GM10266 (cell line): ENCODE measurements around the gene TAF4.
"Not testable (repeated sequence)": the region's sequence is repeated elsewhere in the genome, so short reads cannot be mapped to it uniquely, and the experiment has no call there.

Experiments
- DNase-seq: peaks from one replicate; pipeline ENCODE4 v3.0.0; 2012; ENCODE audit errors: extremely low spot score
- TF ChIP-seq, protein P1 (sequence below): IDR thresholded peaks from 2 replicates; pipeline ENCODE4 v1.5.1; 2012; ENCODE audit warnings: mild to moderate bottlenecking, low read depth; ENCODE audit not compliant: control insufficient read depth, insufficient read depth; ENCODE audit errors: missing control alignments

Gene TAF4

GRCh38 chr20:62088258-62089127 lies 22.8 kb upstream of the TAF4 start:
- TF ChIP-seq, protein P1, sequence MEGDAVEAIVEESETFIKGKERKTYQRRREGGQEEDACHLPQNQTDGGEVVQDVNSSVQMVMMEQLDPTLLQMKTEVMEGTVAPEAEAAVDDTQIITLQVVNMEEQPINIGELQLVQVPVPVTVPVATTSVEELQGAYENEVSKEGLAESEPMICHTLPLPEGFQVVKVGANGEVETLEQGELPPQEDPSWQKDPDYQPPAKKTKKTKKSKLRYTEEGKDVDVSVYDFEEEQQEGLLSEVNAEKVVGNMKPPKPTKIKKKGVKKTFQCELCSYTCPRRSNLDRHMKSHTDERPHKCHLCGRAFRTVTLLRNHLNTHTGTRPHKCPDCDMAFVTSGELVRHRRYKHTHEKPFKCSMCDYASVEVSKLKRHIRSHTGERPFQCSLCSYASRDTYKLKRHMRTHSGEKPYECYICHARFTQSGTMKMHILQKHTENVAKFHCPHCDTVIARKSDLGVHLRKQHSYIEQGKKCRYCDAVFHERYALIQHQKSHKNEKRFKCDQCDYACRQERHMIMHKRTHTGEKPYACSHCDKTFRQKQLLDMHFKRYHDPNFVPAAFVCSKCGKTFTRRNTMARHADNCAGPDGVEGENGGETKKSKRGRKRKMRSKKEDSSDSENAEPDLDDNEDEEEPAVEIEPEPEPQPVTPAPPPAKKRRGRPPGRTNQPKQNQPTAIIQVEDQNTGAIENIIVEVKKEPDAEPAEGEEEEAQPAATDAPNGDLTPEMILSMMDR: no peak
- DNase-seq: no peak

DNA sequence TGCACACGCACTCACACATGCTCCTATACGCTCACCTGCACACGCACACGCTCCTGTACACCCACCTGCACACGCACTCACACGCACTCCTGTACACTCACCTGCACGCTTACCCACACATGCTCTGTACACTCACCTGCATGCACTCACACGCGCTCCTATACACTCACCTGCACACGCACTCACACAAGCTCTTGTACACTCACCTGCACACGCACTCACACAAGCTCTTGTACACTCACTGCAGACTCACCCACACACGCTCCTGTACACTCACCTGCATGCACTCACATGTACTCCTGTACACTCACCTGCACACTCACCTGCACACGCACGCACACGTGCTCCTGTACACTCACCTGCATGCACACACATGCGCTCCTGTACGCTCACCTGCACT lies 22.0 kb upstream of the TAF4 start:
- TF ChIP-seq, protein P1: no peak
- no peak for DNase-seq

DNA sequence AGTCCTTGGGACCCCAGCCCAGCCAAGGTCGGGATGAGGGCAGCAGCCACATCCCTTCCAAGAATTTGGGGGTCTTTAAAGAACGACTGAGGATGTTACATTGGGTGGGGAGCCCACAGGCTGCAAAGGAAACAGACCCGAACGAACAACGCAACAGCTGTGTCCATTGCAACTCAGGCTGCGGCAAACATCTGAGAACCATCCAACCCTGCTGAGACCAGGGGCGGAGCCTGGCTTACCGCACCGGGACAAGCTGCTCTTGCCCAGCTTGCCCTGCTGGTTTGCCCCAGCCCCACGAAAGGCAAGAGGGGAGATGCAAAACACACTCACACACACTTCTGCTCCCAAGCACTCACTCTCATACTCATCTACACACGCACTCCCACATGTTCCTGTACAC lies 21.5 kb upstream of the TAF4 start:
- TF ChIP-seq, protein P1: no peak
- no peak for DNase-seq

DNA sequence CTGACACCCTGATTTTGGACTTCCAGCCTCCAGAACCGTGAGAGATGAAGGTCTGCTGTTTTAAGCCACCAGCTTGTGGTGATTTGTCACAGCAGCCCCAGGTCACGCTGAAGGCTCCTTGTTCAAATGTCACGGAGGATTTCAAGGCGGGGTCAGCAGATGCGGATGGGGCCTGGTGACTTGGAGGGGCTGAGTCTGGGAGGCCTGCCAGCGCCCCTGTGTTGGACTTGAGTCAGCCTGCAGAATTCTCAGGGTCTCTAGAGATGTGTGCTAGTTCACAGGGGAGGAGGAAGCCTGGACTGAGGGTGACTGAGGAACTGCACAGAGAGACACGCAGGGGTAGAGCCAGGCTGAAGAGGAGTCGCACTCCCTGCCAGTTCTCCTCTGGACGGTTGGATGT lies 19.5 kb upstream of the TAF4 start:
- TF ChIP-seq, protein P1: no peak
- DNase-seq: no peak

DNA sequence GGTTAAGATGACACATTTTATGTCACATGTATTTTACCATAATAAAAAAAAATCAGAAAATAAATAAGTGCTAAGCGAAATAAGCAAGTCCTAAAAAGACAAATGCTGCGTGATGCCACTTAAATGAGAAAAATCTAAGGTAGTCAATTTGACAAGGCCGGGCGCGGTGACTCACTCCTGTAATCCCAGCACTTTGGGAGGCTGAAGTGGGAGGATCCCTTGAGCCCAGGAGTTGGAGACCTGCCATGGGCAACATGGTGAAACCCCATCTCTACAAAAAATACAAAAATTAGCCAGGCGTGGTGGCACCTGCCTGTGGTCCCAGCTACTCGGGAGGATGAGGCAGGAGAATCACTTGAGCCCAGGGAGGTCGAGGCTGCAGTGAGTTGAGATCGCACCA lies 18.5 kb upstream of the TAF4 start:
- DNase-seq: not testable (repeated sequence)

- TF ChIP-seq, protein P1: no peak
- DNase-seq: no peak
Measured at GRCh38 chr20:62083312-62083711, 17.6 kb upstream of the TAF4 start.

GRCh38 chr20:62080249-62080990 lies 14.7 kb upstream of the TAF4 start:
- no peak for DNase-seq
- TF ChIP-seq, protein P1: no peak
